Activated CD4-positive, alpha-beta memory T cell treated with anti-CD3 and anti-CD28 coated beads, Interleukin-2, amount 10 ng/mL, durations not matched to agents 7 days and 5 days (primary cell): ENCODE results near the gene FHIP1B. TPM values are rescaled to one million over a fixed set of nuclear protein-coding genes. Genes with fewer than 3 reads are reported as not detected.

Experiments
- CTCF ChIA-PET: fragments of 350-600 bp; sonication (Branson Sonifier 250); formaldehyde crosslinking; loops from one replicate; lab custom pipeline; 2021; ENCODE audit warnings: antibody characterized with exemption, inconsistent platforms; lab: Charles Lee
- POLR2A ChIA-PET: fragments of 350-600 bp; sonication (Branson Sonifier 250); formaldehyde crosslinking; loops from one replicate; lab custom pipeline; 2021; ENCODE audit warnings: antibody characterized with exemption; lab: Charles Lee
- DNase-seq: peaks from one replicate; pipeline ENCODE4 v3.0.0-alpha.2; 2020
- H3K27ac Mint-ChIP-seq: one replicate; pipeline ENCODE4 v1.8.0; 2021; ENCODE audit warnings: mild to moderate bottlenecking, mixed read lengths
- H3K27me3 Mint-ChIP-seq: one replicate; pipeline ENCODE4 v1.8.0; 2021; ENCODE audit warnings: mixed read lengths
- H3K36me3 Mint-ChIP-seq: one replicate; pipeline ENCODE4 v1.8.0; 2021; ENCODE audit warnings: low read depth, mixed read lengths
- H3K4me1 Mint-ChIP-seq: one replicate; pipeline ENCODE4 v1.8.0; 2021; ENCODE audit warnings: mixed read lengths
- H3K4me3 Mint-ChIP-seq: one replicate; pipeline ENCODE4 v1.8.0; 2021; ENCODE audit warnings: mild to moderate bottlenecking, mixed read lengths
- H3K9me3 Mint-ChIP-seq: one replicate; pipeline ENCODE4 v1.8.0; 2021; ENCODE audit warnings: mixed read lengths
- total RNA-seq, 2 experiments: library from RNA; stranded (reverse); gene quantifications; one replicate each; pipeline ENCODE4 v1.2.3, GENCODE V29; 2021

The FHIP1B gene
- total RNA-seq, 2 experiments from 2014 or later: 19.1 to 19.2 TPM

DNA sequence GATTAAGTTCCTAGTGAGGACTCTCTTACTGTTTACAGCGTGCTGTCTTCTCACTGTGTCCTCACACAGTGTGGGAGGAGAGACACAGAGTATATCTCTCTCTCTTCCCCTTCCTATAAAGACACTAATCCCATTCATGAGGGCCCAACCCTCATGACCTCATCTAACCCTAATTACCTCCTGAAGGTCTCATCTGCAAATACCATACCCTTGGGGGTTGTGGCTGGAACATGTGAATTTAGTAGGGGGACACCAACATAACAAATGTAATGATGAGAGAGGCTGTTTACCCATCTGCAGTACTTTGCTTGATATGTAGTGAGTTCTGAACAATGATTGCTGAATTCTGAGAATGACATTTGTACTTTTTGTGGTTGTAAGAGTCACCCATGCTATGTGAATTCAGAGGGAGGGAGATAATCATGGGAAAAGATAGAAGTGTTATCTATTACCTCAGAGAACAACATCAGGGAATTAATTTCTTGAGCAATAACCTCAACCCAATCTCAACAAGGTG, 40.3 kb downstream of the FHIP1B start:
- H3K36me3 Mint-ChIP-seq: no peaks in the 10 kb centered on the region
- H3K4me3 Mint-ChIP-seq: no peak overlapping the region
- ChIA-PET POLR2A (no interaction called here), CTCF (no interaction called here)
- no peak overlapping the region for H3K27ac Mint-ChIP-seq
- peaks cover 6% of the 10 kb centered on the region for H3K27me3 Mint-ChIP-seq
- no peak for DNase-seq
- peaks cover 13% of the 10 kb centered on the region for H3K4me1 Mint-ChIP-seq
- no peaks in the 10 kb centered on the region for H3K9me3 Mint-ChIP-seq

DNA sequence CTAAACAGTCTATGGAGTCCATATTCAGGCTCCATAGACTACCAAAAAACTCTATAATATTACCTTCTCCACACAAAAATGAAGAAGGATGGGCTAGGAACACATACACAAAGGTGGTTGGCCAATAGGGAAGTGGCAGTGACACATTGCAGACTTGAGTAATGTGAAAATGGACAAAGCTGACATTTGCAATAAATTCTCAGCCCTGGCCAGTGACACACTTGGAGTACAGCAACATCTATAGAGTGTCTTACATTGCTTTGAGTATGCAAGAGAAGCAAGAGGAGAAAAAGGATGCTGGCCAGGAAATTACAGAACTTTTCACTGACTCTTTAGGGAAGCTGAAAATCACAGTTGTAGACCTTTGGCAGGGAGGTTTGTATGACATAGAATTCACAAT, 42.7 kb downstream of the FHIP1B start:
- Mint-ChIP-seq H3K4me3 (no peak overlapping the region), H3K4me1 (peaks cover 10% of the 10 kb centered on the region), H3K9me3 (no peaks in the 10 kb centered on the region), H3K36me3 (no peaks in the 10 kb centered on the region), H3K27ac (no peak overlapping the region), H3K27me3 (peaks cover 6% of the 10 kb centered on the region)
- ChIA-PET POLR2A (no interaction called here), CTCF (no interaction called here)
- DNase-seq: no peak

DNA sequence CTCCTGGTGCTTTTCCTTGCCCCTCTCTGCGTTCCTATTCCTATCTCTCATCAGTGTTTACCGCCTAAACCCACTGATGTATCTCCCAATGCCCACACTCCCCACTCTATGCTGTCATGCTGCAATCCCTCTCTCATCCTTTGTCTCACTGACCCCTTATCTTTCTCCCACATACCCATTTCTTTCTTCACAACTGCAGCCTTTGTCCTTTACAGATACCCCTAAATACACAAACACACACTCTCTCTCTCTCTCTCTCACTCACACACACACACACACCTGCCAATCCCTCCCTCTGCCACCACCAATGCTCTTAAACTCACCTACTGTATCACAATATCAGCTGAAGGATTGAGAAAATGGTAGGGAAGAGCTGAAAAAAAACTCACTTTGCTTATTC, 59.0 kb downstream of the FHIP1B start:
- POLR2A ChIA-PET: no interaction called here
- peaks cover 3% of the 10 kb centered on the region for H3K9me3 Mint-ChIP-seq
- CTCF ChIA-PET: no interaction called here

DNA sequence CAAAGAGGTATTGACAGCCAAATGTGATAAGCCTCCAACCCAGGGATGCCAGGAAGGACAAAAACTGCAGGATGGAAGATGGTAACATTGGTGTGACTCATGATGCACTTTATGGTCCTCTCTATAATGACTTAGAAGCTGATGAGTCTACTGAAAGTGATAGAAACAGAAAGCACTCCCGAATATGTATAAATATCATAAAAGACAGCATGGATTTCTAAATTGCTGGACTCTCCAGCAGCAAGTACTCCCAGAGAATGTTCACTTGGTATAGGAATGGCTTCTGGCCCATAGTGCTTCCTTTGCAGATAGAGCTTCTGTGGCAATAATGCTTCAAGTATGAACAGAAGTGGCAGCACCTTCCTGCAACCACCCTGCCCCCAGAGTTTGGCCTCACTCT, 64.2 kb downstream of the FHIP1B start, which contains the start of gene OR52B2:
Gene OR52B2 (minus strand): TSS at position 101 of the 400 bp plus-strand sequence. CDS start 0 bp downstream, at position 101.
- no peaks in the 10 kb centered on the region for H3K9me3 Mint-ChIP-seq
- no peak for DNase-seq
- H3K27ac Mint-ChIP-seq: no peak within 1 kb of the TSS
- ChIA-PET POLR2A (no interaction called here), CTCF (no interaction called here)
- no peak within 1 kb of the TSS for H3K4me3 Mint-ChIP-seq
- H3K27me3 Mint-ChIP-seq: peaks cover 18% of the 10 kb centered on the region
- H3K4me1 Mint-ChIP-seq: no peaks in the 10 kb centered on the region
- H3K36me3 Mint-ChIP-seq: no peaks in the 10 kb centered on the region

More for the DNA sequence above, 59.0 kb downstream of the FHIP1B start:
- H3K4me3 Mint-ChIP-seq: no peak overlapping the region
- H3K27me3 Mint-ChIP-seq: peaks cover 8% of the 10 kb centered on the region
- DNase-seq: no peak
- H3K36me3 Mint-ChIP-seq: no peaks in the 10 kb centered on the region
- H3K27ac Mint-ChIP-seq: no peak overlapping the region
- H3K4me1 Mint-ChIP-seq: peaks cover 16% of the 10 kb centered on the region

Other genes starting within 250 kb of the FHIP1B start
- not detected for gene OR52L1, start 247.7 kb downstream of the FHIP1B start, total RNA-seq
- under 1 TPM in 1 of 2 experiments, not detected in 1; 0.05 TPM for gene OR56A4, start 227.7 kb downstream of the FHIP1B start, total RNA-seq
- gene OR56A1, start 203.9 kb downstream of the FHIP1B start, total RNA-seq: not detected
- not detected for gene OR56B4, start 127.0 kb downstream of the FHIP1B start, total RNA-seq
- not detected for gene OR52B2, start 64.3 kb downstream of the FHIP1B start, total RNA-seq
- gene OR52W1, start 35.4 kb downstream of the FHIP1B start, total RNA-seq: not detected
- gene C11orf42, start 29.1 kb downstream of the FHIP1B start, total RNA-seq: not detected
- under 1 TPM; 0.20 to 0.30 TPM for gene CNGA4, start 4.5 kb upstream of the FHIP1B start, total RNA-seq
- not detected for gene CCKBR, start 25.2 kb upstream of the FHIP1B start, total RNA-seq
- gene CAVIN3, start 85.9 kb upstream of the FHIP1B start, total RNA-seq: 10 to 100 TPM; 12.1 to 13.2 TPM
- gene SMPD1, start 155.8 kb upstream of the FHIP1B start, total RNA-seq: 10 to 100 TPM; 55.1 to 58.5 TPM
- 10 to 100 TPM; 56.0 to 57.6 TPM for gene APBB1, start 184.5 kb upstream of the FHIP1B start, total RNA-seq
- gene HPX, start 206.4 kb upstream of the FHIP1B start, total RNA-seq: under 1 TPM in 1 of 2 experiments, not detected in 1; 0.18 TPM
- gene TRIM3, start 239.3 kb upstream of the FHIP1B start, total RNA-seq: 1 to 10 TPM; 7.9 to 9.9 TPM
- gene ARFIP2, start 246.7 kb upstream of the FHIP1B start, total RNA-seq: 10 to 100 TPM; 38.5 to 39.2 TPM
- 10 to 100 TPM; 39.0 to 40.5 TPM for gene TIMM10B, start 246.9 kb upstream of the FHIP1B start, total RNA-seq